Gastroesophageal sphincter (tissue), 4 donors: Measurements from ENCODE around the gene KAT7. TPM values are rescaled to one million over a fixed set of nuclear protein-coding genes. Genes with fewer than 3 reads are reported as not detected.
A peak's percentile ranks its signal among the peaks of the same experiment; 100 is the strongest.

Source experiments
- ATAC-seq: fragments of 150-250 bp; one replicate; pipeline ENCODE4 v1.9.1; 2016; ENCODE audit warnings: mild to moderate bottlenecking, moderate library complexity
- H3K27ac ChIP-seq, 4 donors: fragments of 200-600 bp; sonication (generic) in 3 of 4; 1 replicate in 3 of 4; 2 replicates in 1 of 4; pipeline ENCODE4 v1.5.1; 2016 to 2019
- H3K27me3 ChIP-seq: fragments of 200-600 bp; sonication (generic); one replicate; pipeline ENCODE4 v1.5.1; 2019
- H3K36me3 ChIP-seq, 2 donors: fragments of 200-600 bp; sonication (generic); one replicate each; pipeline ENCODE4 v1.5.1; 2019; ENCODE audit warnings: control low read depth in 1 of 2
- H3K4me1 ChIP-seq, 3 donors: fragments of 200-600 bp; sonication (generic); 1 replicate in 2 of 3; 2 replicates in 1 of 3; pipeline ENCODE4 v1.5.1; 2016 to 2019; ENCODE audit warnings: control low read depth in 2 of 3
- H3K4me3 ChIP-seq, 2 donors: fragments of 200-600 bp; sonication (generic); one replicate each; pipeline ENCODE4 v1.5.1; 2019; ENCODE audit warnings: mild to moderate bottlenecking in 1 of 2, moderate library complexity in 1 of 2
- H3K9me3 ChIP-seq, 3 donors: fragments of 200-600 bp; sonication (generic); one replicate each; pipeline ENCODE4 v1.5.1; 2017 to 2019; ENCODE audit warnings: control low read depth in 2 of 3
- CTCF ChIP-seq, 4 experiments: fragments of 200-600 bp in 2 of 4; fragments of 450-650 bp in 2 of 4; sonication (generic) in 1 of 4; IDR thresholded peaks; one replicate each; pipeline ENCODE4 v1.5.1; 2017 to 2019; ENCODE audit warnings: antibody characterized with exemption in 4 of 4, mild to moderate bottlenecking in 2 of 4, moderate library complexity in 2 of 4
- EP300 ChIP-seq: sonication (generic); formaldehyde crosslinking; IDR thresholded peaks from one replicate; pipeline ENCODE4 v1.6.1; 2017; ENCODE audit warnings: antibody characterized with exemption, mild to moderate bottlenecking
- POLR2A ChIP-seq, 2 donors: fragments of 450-650 bp; IDR thresholded peaks; one replicate each; pipeline ENCODE4 v1.6.1; 2017; ENCODE audit warnings: antibody characterized with exemption in 2 of 2, mild to moderate bottlenecking in 2 of 2, moderate library complexity in 1 of 2
- POLR2AphosphoS5 ChIP-seq: sonication (generic); formaldehyde crosslinking; IDR thresholded peaks from one replicate; pipeline ENCODE4 v1.6.1; 2017; ENCODE audit warnings: antibody characterized with exemption
- WGBS, 2 donors: methylation state at CpG; one replicate each; pipeline ENCODE4 v1.1.5; 2018; ENCODE audit warnings: low coverage in 1 of 2; 5-methylcytosine and 5-hydroxymethylcytosine counted together
- total RNA-seq, 4 donors: library from RNA; depleted of rRNA; stranded (reverse); fragments of >200 nt; gene quantifications; one replicate each; pipeline ENCODE4 v1.1.0, GENCODE V29; 2016

The KAT7 gene
- total RNA-seq, 4 donors from 2014 or later: 37.7 to 54.1 (median 46.1) TPM

GRCh38 chr17:49745175-49746139 lies 43.0 kb upstream of the KAT7 start:
- H3K4me3 ChIP-seq: no peak overlapping the region
- no peaks in the 10 kb centered on the region for H3K9me3 ChIP-seq
- 33 to 63% methylated on average over 1 of the region's 1 CpG for WGBS, 2 donors
- H3K4me1 ChIP-seq: peaks cover 20 to 65% (median 27%) of the 10 kb centered on the region in 3 donors
- peak overlapping the region in 1 of 4 donors; percentile 86 for H3K27ac ChIP-seq
- H3K36me3 ChIP-seq: no peaks in the 10 kb centered on the region
- H3K27me3 ChIP-seq: no peaks in the 10 kb centered on the region
- no peak for ATAC-seq
- TF ChIP-seq CTCF (IDR thresholded peaks at IDR 0.05) (no peak), POLR2A (IDR thresholded peaks at IDR 0.05) (no peak), EP300 (no peak), POLR2AphosphoS5 (no peak)

GRCh38 chr17:49746791-49747490 lies 41.5 kb upstream of the KAT7 start:
- Histone ChIP-seq H3K4me3 (no peak overlapping the region), H3K4me1 (peaks cover 6 to 50% (median 12%) of the 10 kb centered on the region in 3 donors), H3K9me3 (no peaks in the 10 kb centered on the region), H3K36me3 (no peaks in the 10 kb centered on the region), H3K27me3 (no peaks in the 10 kb centered on the region), H3K27ac (peak overlapping the region in 2 of 4 donors; percentile 8 to 26)
- 64 to 75% methylated on average over 4 of the region's 5 CpGs for WGBS, 2 donors
- TF ChIP-seq CTCF (IDR thresholded peaks at IDR 0.05) (no peak), POLR2AphosphoS5 (no peak)
- ATAC-seq: no peak

- no peak for ATAC-seq
- Histone ChIP-seq H3K27ac (peak overlapping the region in 1 of 4 donors; percentile 8), H3K36me3 (no peaks in the 10 kb centered on the region), H3K9me3 (no peaks in the 10 kb centered on the region), H3K4me1 (peaks cover 0 to 50% (median 6%) of the 10 kb centered on the region in 3 donors), H3K4me3 (no peak overlapping the region), H3K27me3 (no peaks in the 10 kb centered on the region)
- WGBS, 2 donors: 78 to 100% methylated on average over 1 of the region's 1 CpG
- TF ChIP-seq EP300 (no peak), CTCF (IDR thresholded peaks at IDR 0.05) (no peak), POLR2AphosphoS5 (no peak)
These were observed 40.8 kb upstream of the KAT7 start for GRCh38 chr17:49747632-49748031.

- ATAC-seq: no peak
- 73 to 80% methylated on average over 3 of the region's 3 CpGs for WGBS, 2 donors
- TF ChIP-seq POLR2AphosphoS5: no peak
- no peak for TF ChIP-seq POLR2A (IDR thresholded peaks at IDR 0.05)
- TF ChIP-seq CTCF (IDR thresholded peaks at IDR 0.05): no peak
- no peak for TF ChIP-seq EP300
- Histone ChIP-seq H3K36me3 (no peaks in the 10 kb centered on the region), H3K27me3 (no peaks in the 10 kb centered on the region), H3K27ac (no peak overlapping the region), H3K4me3 (no peak overlapping the region), H3K4me1 (peaks cover 0 to 48% (median under 1%) of the 10 kb centered on the region in 3 donors), H3K9me3 (no peaks in the 10 kb centered on the region)
These were observed 40.3 kb upstream of the KAT7 start for GRCh38 chr17:49748223-49748622.
